CD14-positive monocyte (primary cell): Measurements from ENCODE around the gene NOL8. TPM values are rescaled to one million over a fixed set of nuclear protein-coding genes. Genes with fewer than 3 reads are reported as not detected.

Experiments used
- DNase-seq, 3 donors: peaks; one replicate each; pipeline ENCODE4 v3.0.0-alpha.2; 2011 to 2022
- H2AFZ ChIP-seq: 2 replicates; pipeline ENCODE4 v1.6.0; 2012; ENCODE audit warnings: mild to moderate bottlenecking, low read depth, low read length, inconsistent platforms; ENCODE audit not compliant: insufficient read depth, poor library complexity, severe bottlenecking
- H3K27ac ChIP-seq, 2 donors: 1 replicate in 1 of 2; 2 replicates in 1 of 2; pipeline ENCODE4 v1.5.1; 2012 to 2013; ENCODE audit warnings: low read length in 2 of 2, control low read depth in 1 of 2, inconsistent platforms in 1 of 2, low read depth in 1 of 2, mild to moderate bottlenecking in 1 of 2
- H3K27me3 ChIP-seq, 2 donors: one replicate each; pipeline versions ENCODE4 v1.6.0 to v1.6.1; 2011 to 2013; ENCODE audit warnings: low read length in 2 of 2; ENCODE audit not compliant: control insufficient read depth in 2 of 2, insufficient read depth in 2 of 2
- H3K36me3 ChIP-seq, 2 donors: replicated peaks in 1 of 2; 1 replicate in 1 of 2; 2 replicates in 1 of 2; pipeline versions ENCODE4 v1.5.1 to v1.6.1; 2012 to 2013; ENCODE audit warnings: low read length in 2 of 2, control low read depth in 1 of 2, inconsistent platforms in 1 of 2, mild to moderate bottlenecking in 1 of 2; ENCODE audit not compliant: insufficient read depth in 2 of 2, control insufficient read depth in 1 of 2
- H3K4me1 ChIP-seq, 2 donors: 1 replicate in 1 of 2; 2 replicates in 1 of 2; pipeline versions ENCODE4 v1.5.1 to v1.6.1; 2012 to 2013; ENCODE audit warnings: low read length in 2 of 2, control low read depth in 1 of 2, inconsistent platforms in 1 of 2, mild to moderate bottlenecking in 1 of 2, moderate library complexity in 1 of 2; ENCODE audit not compliant: insufficient read depth in 2 of 2, control insufficient read depth in 1 of 2
- H3K4me2 ChIP-seq: replicated peaks from 2 replicates; pipeline ENCODE3; 2012; ENCODE audit warnings: low read length, moderate library complexity, mild to moderate bottlenecking; ENCODE audit not compliant: poor library complexity, severe bottlenecking; ENCODE audit errors: extremely low read depth
- H3K4me3 ChIP-seq, 3 experiments: fragments of 200-600 bp in 1 of 3; sonication (generic) in 1 of 3; replicated peaks in 1 of 3; 1 replicate in 2 of 3; 2 replicates in 1 of 3; pipeline ENCODE4 v1.5.1; 2011 to 2013; ENCODE audit warnings: low read length in 3 of 3, mild to moderate bottlenecking in 3 of 3, control low read depth in 2 of 3, low read depth in 2 of 3, inconsistent platforms in 1 of 3, moderate library complexity in 1 of 3
- H3K79me2 ChIP-seq: 2 replicates; pipeline ENCODE4 v1.6.0; 2012; ENCODE audit warnings: mild to moderate bottlenecking, control low read depth, inconsistent platforms, low read length, moderate library complexity; ENCODE audit not compliant: insufficient read depth
- H3K9ac ChIP-seq: 2 replicates; pipeline ENCODE4 v1.6.0; 2017; ENCODE audit warnings: low read length, mild to moderate bottlenecking; ENCODE audit not compliant: insufficient read depth, poor library complexity, severe bottlenecking
- H3K9me3 ChIP-seq, 2 donors: replicated peaks in 1 of 2; 1 replicate in 1 of 2; 2 replicates in 1 of 2; pipeline versions ENCODE4 v1.5.1 to v1.6.1; 2012 to 2013; ENCODE audit warnings: low read length in 2 of 2, control low read depth in 1 of 2; ENCODE audit not compliant: control insufficient read depth in 1 of 2, insufficient read depth in 1 of 2
- H4K20me1 ChIP-seq: 2 replicates; pipeline ENCODE4 v1.6.0; 2012; ENCODE audit warnings: mild to moderate bottlenecking, low read length, control low read depth, moderate library complexity; ENCODE audit not compliant: insufficient read depth
- H3K27ac Mint-ChIP-seq, 7 donors: one replicate each; pipeline ENCODE4 v1.8.0; 2020; ENCODE audit warnings: mild to moderate bottlenecking in 7 of 7, mixed read lengths in 7 of 7, moderate library complexity in 6 of 7, inconsistent platforms in 2 of 7
- H3K27me3 Mint-ChIP-seq, 3 donors: one replicate each; pipeline ENCODE4 v1.8.0; 2021 to 2022; ENCODE audit warnings: low read depth in 3 of 3, mild to moderate bottlenecking in 3 of 3, mixed read lengths in 3 of 3, moderate library complexity in 3 of 3, inconsistent platforms in 1 of 3
- H3K36me3 Mint-ChIP-seq, 2 donors: one replicate each; pipeline ENCODE4 v1.8.0; 2020; ENCODE audit warnings: mixed read lengths in 2 of 2, inconsistent platforms in 1 of 2, mild to moderate bottlenecking in 1 of 2
- H3K4me1 Mint-ChIP-seq: one replicate; pipeline ENCODE4 v1.8.0; 2020; ENCODE audit warnings: mild to moderate bottlenecking, mixed read lengths
- H3K4me3 Mint-ChIP-seq, 2 donors: one replicate each; pipeline ENCODE4 v1.8.0; 2020; ENCODE audit warnings: mild to moderate bottlenecking in 2 of 2, mixed read lengths in 2 of 2, moderate library complexity in 1 of 2
- H3K9me3 Mint-ChIP-seq, 7 donors: one replicate each; pipeline ENCODE4 v1.8.0; 2020 to 2022; ENCODE audit warnings: mixed read lengths in 7 of 7, mild to moderate bottlenecking in 6 of 7, moderate library complexity in 6 of 7, inconsistent platforms in 2 of 7
- WGBS: methylation state at CpG from one replicate; pipeline ENCODE4 v1.1.5; 2013; ENCODE audit warnings: missing lambda C conversion rate; ENCODE audit not compliant: insufficient coverage; 5-methylcytosine and 5-hydroxymethylcytosine counted together
- intact Hi-C, 2 donors: fragments of 100-400 bp; cut with micrococcal nuclease; formaldehyde crosslinking; loops; one replicate each; pipeline versions ENCODE4 v1.15.0 to v1.15.1; 2023
- polyA plus RNA-seq, 3 donors: library from polyadenylated mRNA; depleted of rRNA in 1 of 3; unstranded in 2 of 3; stranded (reverse) in 1 of 3; fragments of 300-500 nt in 2 of 3; fragments of >200 nt in 1 of 3; fragmentation: Illumina TruSeq in 2 of 3; gene quantifications; 1 replicate in 2 of 3; 2 replicates in 1 of 3; pipeline ENCODE4 v1.2.3, GENCODE V29; 2012 to 2021
- TF ChIP-seq, protein P1 (sequence below): fragments of 200-600 bp; IDR thresholded peaks from one replicate; pipeline ENCODE4 v1.8.0; 2022; ENCODE audit warnings: antibody characterized with exemption, mild to moderate bottlenecking

The NOL8 gene
- polyA plus RNA-seq, 3 donors: 2.9 to 22.0 (median 8.8) TPM

DNA sequence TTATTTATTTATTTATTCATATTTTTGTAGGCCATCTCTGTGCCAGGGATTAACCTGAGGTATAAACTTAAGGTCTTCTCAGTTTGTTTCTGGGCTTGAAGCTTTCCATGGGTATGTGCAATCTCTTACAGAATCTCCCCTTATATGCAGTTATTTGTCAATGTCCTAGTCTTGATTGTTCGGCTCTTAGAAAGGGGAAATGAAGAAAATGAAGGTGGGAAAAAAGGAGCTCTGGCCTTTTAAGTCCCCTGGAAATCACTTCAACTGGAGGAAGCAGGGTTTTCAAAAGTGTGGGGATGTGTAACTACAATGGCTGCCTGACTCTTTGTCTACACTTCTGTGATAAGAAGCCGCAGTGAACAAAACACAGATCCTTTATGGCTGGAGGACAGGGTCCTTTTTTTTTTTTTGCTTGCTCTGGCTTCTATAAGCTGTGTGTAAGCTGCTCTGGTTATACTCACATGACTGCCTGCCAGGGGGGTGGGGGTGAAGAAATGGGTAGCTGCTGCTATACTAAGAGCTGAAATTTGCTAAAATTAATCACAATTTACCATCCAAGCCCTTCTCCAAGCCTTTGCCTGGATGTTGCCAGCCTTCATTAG, 34.3 kb upstream of the NOL8 start:
- Mint-ChIP-seq H3K4me3 (no peak overlapping the region), H3K4me1 (peaks cover 9% of the 10 kb centered on the region), H3K9me3 (peaks cover 9 to 28% (median 23%) of the 10 kb centered on the region in 7 donors), H3K27ac (peak overlapping the region in 4 of 7 donors; percentile 10 to 64 (median 40)), H3K36me3 (peaks cover 13 to 29% of the 10 kb centered on the region in 2 donors), H3K27me3 (no peaks in the 10 kb centered on the region)
- Histone ChIP-seq H3K9me3 (peaks cover 10 to 11% of the 10 kb centered on the region in 2 donors), H2AFZ (no peak overlapping the region), H3K4me1 (peaks cover 4 to 6% of the 10 kb centered on the region in 2 donors), H3K36me3 (peaks cover 0 to 7% of the 10 kb centered on the region in 2 donors), H3K4me2 (no peak overlapping the region), H3K4me3 (no peak overlapping the region), H3K79me2 (no peaks in the 10 kb centered on the region), H3K27ac (no peak overlapping the region), H3K9ac (no peak overlapping the region), H3K27me3 (no peaks in the 10 kb centered on the region), H4K20me1 (no peaks in the 10 kb centered on the region)
- DNase-seq: no peak
- WGBS: 30% methylated on average over 2 of the region's 2 CpGs
- TF ChIP-seq, protein P1, sequence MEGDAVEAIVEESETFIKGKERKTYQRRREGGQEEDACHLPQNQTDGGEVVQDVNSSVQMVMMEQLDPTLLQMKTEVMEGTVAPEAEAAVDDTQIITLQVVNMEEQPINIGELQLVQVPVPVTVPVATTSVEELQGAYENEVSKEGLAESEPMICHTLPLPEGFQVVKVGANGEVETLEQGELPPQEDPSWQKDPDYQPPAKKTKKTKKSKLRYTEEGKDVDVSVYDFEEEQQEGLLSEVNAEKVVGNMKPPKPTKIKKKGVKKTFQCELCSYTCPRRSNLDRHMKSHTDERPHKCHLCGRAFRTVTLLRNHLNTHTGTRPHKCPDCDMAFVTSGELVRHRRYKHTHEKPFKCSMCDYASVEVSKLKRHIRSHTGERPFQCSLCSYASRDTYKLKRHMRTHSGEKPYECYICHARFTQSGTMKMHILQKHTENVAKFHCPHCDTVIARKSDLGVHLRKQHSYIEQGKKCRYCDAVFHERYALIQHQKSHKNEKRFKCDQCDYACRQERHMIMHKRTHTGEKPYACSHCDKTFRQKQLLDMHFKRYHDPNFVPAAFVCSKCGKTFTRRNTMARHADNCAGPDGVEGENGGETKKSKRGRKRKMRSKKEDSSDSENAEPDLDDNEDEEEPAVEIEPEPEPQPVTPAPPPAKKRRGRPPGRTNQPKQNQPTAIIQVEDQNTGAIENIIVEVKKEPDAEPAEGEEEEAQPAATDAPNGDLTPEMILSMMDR: no peak
- intact Hi-C loops: no loop called here

DNA sequence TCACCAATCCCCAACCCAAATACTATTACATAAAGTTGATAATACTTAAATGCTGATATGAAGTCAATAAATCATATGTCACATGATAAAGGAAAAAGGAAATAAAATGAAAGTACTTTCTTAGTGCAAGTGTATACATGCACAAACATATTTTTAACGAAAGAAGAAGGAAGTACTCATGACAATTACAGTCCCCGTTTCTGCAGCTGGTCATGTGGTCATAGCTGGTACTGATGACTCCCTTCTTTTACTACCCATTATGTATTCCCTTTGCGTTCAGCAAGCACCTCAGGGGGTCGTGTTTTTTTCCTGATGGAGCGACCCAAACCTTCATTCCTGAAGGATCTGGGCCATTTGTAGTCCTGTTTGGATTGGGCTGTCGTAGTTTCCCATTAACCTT, 27.9 kb upstream of the NOL8 start:
- H3K4me3 Mint-ChIP-seq: peak overlapping the region; percentile 43 to 73
- peak; percentile 7 to 25 (median 16) for DNase-seq
- peak overlapping the region in 5 of 7 donors; percentile 4 to 92 (median 69) for H3K27ac Mint-ChIP-seq

More for the DNA sequence above, 27.9 kb upstream of the NOL8 start:
- Histone ChIP-seq H3K4me1 (peaks cover 3 to 8% of the 10 kb centered on the region in 2 donors), H3K79me2 (no peaks in the 10 kb centered on the region), H3K27ac (peak overlapping the region in 1 of 2 donors; percentile 61), H3K27me3 (no peaks in the 10 kb centered on the region), H3K9ac (no peak overlapping the region), H3K4me2 (peak overlapping the region; percentile 26), H3K36me3 (peaks cover 0 to 15% of the 10 kb centered on the region in 2 donors), H4K20me1 (no peaks in the 10 kb centered on the region), H3K4me3 (peak overlapping the region in 1 of 3 experiments; percentile 18), H3K9me3 (peaks cover 15 to 16% of the 10 kb centered on the region in 2 donors), H2AFZ (peak overlapping the region; percentile 55)
- Mint-ChIP-seq H3K36me3 (peaks cover 26 to 41% of the 10 kb centered on the region in 2 donors), H3K27me3 (no peaks in the 10 kb centered on the region), H3K9me3 (peaks cover 12 to 33% (median 23%) of the 10 kb centered on the region in 7 donors), H3K4me1 (peaks cover 12% of the 10 kb centered on the region)
- WGBS: 10% methylated on average over 2 of the region's 6 CpGs
- intact Hi-C loops: no loop called here
- TF ChIP-seq, protein P1: no peak
